GM08714 (cell line): Measurements from ENCODE around the gene HS6ST3.

Source experiments
- H3K4me3 ChIP-seq: fragments of 200-500 bp; sonication (Bioruptor generic); 2 replicates; pipeline ENCODE4 v1.5.1; 2014; ENCODE audit warnings: mild to moderate bottlenecking, low read length, inconsistent platforms
- ZNF274 ChIP-seq: IDR thresholded peaks from 2 replicates; pipeline ENCODE4 v1.6.1; 2012; ENCODE audit warnings: mild to moderate bottlenecking, low read depth, low read length

The HS6ST3 gene

DNA sequence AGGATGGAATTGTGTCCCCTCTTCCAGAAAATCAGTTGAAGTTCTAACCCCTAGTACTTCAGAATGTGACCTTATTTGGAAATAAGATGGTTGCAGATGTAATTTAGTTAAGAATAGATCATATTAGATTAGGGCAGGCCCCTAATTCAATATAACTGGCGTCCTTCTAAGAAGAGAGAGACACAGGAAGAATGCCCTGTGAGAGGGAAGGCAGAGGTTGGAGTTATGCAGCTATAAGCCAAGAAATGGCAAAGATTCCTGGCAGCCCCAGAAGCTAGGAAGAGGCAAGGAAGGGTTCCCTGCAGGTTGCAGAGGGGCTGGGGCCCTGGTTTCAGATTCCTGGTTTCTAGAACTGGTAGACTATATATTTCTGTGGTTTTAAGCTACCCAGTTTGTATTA lies 30.0 kb downstream of the HS6ST3 start:
- no peak for TF ChIP-seq ZNF274
- no peak overlapping the region for H3K4me3 ChIP-seq

DNA sequence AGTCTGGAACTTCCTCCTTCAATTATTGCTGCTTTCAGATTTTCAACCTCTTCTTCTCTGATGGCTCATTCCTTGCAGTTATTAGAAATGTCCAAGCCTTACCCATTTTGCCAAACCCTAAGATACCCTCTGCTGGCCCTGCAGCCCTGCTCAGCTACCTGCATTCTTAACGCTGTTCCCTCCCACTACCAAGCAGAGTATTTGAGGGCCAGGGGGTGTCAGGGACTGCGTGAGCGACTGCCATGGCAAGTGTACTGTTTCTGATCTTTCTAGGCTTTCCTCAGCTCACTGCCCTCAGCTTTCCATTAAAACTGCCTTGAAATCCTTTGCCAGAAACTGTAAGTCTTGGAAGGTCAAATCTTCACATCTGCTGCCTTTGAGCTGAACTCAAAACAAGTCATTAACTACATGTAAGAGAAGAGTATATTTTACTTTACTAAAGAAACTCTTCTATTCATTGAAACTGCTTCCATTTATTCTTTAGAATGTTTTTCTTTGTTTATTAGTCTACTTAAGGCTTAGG lies 41.0 kb downstream of the HS6ST3 start:
- no peak for TF ChIP-seq ZNF274
- no peak overlapping the region for H3K4me3 ChIP-seq

DNA sequence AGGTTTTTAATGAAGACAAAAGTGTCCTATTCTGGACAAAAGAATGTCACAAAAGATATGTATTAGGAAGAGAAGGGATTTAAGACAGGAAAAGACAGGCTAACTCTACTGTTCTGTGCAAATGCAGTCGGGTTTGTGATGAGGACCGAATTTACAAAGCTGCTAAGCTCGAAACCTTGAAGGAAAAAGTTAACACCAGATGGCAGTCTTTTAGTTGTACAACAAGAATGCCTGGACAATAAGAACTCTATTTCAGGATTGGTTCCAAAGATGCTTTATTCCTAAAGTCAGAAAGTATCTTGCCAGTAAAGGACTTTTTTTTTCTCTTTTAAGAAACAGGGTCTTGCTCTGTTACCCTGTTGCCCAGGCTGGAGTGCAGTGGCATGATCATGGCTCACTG lies 51.1 kb downstream of the HS6ST3 start:
- no peak for TF ChIP-seq ZNF274
- no peak overlapping the region for H3K4me3 ChIP-seq

DNA sequence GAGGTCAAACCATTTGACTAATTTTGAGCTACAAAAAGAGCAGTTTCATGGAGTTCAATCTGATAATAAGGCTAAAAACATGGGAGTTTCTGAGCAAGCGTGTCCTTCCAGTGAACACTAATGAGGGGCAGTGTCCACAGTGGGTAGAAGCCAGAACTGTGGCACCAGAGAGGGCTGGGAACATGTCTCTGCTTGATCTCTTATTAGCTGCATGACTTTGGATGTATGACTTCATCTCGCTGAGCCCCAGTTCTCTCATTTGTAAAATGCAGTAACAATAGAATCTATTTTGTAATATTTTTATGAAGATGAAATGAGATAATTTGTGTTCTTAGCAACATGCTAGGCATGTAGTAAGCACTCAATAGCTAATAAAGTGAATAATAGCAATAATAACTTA lies 69.8 kb downstream of the HS6ST3 start:
- H3K4me3 ChIP-seq, result no peak overlapping the region
- no peak for TF ChIP-seq ZNF274

DNA sequence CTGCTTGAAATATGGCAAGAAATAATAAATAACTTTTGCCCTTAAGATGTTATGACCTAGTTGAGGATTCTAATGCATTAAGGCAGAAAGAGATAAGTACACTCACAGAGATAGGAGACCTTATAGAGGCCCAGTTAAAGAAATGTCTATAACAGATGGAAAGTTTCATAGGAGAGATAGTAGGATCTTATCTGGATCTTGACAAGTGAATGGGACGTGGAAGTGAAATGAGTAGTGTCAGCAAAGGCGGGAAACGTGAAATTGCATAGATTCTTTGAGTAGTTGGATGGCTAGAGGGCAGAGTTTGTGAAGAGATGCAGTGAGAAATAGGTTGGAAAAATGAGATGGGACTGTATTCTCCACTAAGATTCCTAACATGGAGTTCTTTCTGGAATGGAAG lies 71.2 kb downstream of the HS6ST3 start:
- no peak overlapping the region for H3K4me3 ChIP-seq
- TF ChIP-seq ZNF274, result no peak

DNA sequence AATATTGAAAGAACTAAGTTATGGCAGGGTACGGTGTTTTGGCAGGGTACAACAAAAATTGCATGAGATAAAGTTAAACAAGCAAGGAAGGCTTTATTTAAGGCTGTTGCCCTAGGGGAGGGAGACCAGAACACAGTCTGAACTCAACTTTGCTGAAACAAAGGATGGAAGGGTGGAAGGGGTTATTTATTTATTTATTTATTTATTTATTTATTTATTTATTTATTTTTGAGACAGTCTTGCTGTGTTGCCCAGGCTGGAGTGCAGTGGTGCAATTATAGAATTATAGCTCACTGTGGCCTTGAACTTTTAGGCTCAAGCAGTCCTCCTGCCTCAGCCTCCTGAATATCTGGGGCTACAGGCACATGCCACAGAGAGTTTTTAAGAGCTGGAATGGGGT lies 75.9 kb downstream of the HS6ST3 start:
- H3K4me3 ChIP-seq, result no peak overlapping the region
- TF ChIP-seq ZNF274, result no peak

DNA sequence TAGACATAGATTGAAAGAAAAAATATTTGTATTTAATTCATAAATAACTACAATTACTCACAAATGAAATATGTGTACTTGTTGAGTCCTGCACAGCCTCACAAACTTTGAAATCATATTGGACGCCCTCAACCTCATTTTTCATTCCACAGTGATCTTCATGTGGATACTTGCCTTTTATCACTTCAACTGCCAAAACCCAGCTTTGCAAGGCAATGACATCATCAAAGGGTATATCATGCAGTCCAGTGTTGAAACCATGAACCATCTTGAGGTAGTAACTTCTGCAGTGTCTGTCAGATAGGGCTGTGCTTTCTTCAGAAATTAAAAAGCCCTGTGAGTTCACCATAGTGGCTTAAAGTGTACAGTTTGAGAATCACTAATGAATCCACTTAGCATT lies 82.2 kb downstream of the HS6ST3 start:
- no peak overlapping the region for H3K4me3 ChIP-seq
- no peak for TF ChIP-seq ZNF274

DNA sequence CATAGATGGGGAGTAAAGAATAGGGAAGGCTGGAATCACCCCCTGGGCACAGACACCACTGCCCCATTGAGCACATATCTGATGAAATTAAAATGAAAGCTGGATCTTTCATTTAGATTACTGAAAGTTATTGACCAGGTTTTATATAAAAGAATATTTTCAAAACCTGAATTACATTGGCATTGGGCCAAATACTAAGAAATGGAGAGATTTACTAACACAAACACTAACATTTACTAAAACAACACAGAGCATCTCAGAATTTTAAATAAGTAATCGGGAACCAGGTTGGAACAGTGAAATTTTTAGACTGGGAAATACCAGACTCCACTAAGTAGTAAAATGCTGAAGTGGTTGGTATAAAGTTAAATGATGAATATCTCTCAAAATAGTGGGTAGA lies 88.9 kb downstream of the HS6ST3 start:
- no peak for TF ChIP-seq ZNF274
- no peak overlapping the region for H3K4me3 ChIP-seq

DNA sequence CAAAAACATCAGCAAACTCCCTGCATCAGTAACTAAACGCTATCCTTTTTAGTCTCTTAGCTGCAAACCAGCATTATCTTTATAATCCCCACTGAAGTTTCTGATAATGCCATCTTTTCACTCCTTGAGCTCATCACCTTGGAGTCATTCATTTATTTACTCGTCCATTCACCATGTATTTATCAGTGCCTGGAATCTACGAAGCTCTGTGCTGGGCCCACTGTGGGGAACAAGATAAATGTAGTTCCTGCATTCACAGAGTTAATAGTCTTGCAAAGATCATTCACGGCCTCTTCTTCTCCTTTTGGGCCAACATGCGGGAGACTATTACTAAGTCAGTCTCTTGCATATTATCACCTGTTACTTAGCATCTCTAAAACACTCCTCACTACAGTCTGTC lies 89.4 kb downstream of the HS6ST3 start:
- TF ChIP-seq ZNF274, result no peak

DNA sequence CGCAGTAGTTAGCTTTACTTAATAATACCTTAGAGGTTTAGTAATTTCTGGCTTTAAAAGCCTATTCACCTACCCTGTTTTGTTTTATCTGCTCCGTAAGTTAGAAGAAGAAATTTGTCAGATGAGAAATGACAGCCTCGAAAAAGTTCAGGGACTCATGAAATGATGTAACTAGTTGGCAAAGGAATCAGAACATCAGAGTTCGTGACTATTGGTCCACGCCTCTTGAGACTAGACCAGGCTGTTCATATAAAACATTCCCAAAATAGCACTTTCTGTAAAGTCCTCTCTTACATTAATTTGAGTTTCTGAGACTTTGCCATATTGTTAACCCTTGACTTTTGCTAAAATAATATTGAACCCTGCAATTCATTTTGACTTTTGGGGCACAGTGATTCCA lies 92.0 kb downstream of the HS6ST3 start:
- no peak overlapping the region for H3K4me3 ChIP-seq
- TF ChIP-seq ZNF274, result no peak

More for the DNA sequence above, 89.4 kb downstream of the HS6ST3 start:
- no peak overlapping the region for H3K4me3 ChIP-seq

DNA sequence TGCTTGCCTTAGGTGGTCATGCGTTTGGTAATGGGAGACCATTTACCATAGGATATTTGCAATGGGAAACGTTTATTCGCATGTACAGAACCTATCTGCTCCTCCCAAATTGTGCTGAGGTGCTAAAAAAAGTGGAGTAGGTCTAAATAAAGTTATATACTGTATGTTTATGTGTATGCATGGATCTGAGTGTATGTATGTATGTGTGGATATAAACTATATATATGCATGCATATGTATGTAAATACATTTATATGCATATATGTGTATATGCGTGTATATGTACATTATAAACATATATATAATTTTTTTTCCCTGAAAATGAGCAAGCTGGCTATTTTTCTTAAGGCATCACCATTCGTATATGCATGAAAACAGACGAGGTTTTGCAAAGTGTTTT lies 95.9 kb downstream of the HS6ST3 start:
- no peak for TF ChIP-seq ZNF274
- no peak overlapping the region for H3K4me3 ChIP-seq

DNA sequence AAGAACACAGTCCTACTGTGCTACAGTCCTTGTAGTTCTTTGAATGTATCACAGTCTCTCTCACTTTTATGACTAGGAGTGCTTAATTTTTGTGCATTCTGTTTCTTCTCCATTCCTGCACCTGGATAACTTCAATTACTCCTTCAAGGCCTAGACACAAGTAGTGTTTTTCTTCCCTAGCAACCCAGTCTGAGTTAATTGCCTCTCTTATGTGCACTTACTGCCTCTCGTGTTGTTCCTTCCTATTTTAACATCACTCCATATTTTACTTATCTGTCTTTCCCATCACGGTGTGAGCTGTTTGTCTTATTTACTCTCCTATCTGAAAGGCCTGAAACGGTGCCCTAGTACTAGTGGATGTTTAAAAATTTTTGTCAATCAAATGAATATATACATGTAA lies 101.5 kb downstream of the HS6ST3 start:
- TF ChIP-seq ZNF274, result no peak

DNA sequence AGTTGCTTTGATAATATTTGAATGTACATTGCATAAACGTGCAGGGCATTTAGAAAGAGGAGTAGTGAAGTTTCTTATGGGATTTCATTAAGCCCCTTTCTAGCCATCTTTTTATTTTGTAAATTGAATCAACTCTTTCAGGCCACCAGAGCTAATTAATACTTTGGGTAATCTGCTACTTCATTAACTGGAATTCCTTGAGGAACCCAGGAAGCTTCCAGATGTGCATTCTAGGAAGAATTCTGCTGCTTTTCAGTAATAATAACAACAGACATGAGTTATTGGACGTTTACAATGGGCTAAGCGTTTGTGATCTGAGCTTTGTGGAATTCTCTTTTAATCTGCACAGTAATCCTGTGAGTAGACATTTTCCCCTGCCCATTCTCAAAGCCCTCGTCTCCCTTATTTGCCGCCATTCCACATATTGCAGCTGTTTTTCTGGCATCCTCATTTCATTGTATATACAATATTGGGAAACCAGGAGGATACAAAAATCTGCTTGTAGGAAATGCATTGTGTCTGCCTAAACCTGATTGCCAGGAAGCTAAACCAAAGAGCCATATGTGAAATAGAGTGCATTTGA lies 103.9 kb downstream of the HS6ST3 start:
- H3K4me3 ChIP-seq, result no peak overlapping the region
- no peak for TF ChIP-seq ZNF274

More for the DNA sequence above, 101.5 kb downstream of the HS6ST3 start:
- H3K4me3 ChIP-seq, result no peak overlapping the region

DNA sequence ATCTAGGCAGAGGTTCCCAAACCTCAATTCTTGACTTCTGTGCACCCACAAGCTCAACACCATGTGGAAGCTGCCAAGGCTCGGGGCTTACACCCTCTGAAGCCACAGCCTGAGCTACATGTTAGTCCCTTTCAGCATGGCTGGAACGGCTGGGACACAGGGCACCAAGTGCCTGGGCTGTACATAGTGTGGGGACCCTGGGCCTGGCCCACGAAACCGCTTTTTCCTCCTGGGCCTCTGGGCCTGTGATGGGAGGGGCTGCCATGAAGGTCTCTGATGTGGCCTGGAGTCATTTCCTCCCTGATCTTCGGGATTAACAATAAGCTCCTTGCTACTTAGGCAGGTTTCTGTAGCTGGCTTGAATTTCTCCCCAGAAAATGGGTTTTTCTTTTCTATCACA lies 108.1 kb downstream of the HS6ST3 start:
- H3K4me3 ChIP-seq, result no peak overlapping the region
- TF ChIP-seq ZNF274, result no peak

DNA sequence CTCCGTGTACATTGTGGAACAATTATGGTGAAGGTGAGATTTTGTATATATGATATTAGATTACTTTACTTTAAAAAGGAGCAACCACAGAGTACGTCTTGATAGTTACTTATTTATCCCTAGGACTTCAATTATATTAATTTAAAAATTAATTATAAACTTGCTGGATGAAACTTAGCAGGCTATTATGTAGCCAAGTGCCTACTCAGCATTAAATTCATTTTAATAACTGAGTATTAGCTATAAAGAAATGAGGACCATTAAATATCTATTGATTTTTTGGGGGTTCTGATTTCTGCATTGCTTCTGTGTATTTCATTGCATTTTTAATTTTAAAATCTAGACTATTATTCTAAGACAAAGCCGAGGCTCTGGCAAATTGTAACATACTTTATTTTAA lies 109.4 kb downstream of the HS6ST3 start:
- H3K4me3 ChIP-seq, result no peak overlapping the region
- TF ChIP-seq ZNF274, result no peak

DNA sequence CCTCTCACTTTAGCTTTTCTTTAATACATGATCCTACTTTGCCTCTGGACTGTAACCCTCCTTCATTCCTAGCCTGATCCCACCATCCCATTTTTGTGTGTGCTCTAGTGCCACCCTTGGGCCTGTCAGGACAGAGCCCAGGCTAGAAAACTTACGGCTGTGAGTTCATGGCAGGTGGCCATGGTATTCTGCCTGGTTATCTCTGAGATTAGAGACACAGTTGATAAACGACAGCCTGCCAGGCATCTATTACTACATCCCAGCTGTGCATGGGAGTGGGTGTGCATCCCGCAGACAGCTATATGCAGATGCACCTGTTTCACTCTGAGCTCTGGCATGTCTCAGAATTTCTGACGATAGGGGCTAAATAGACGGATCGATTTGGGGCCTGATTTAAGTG lies 110.9 kb downstream of the HS6ST3 start:
- TF ChIP-seq ZNF274, result no peak
- no peak overlapping the region for H3K4me3 ChIP-seq
